Measurements from ENCODE around the gene NEGR1. TPM values are rescaled to one million over a fixed set of nuclear protein-coding genes. Genes with fewer than 3 reads are reported as not detected.

Gene NEGR1
- total RNA-seq, 1 donor from 2014 or later = 19.2 TPM

DNA sequence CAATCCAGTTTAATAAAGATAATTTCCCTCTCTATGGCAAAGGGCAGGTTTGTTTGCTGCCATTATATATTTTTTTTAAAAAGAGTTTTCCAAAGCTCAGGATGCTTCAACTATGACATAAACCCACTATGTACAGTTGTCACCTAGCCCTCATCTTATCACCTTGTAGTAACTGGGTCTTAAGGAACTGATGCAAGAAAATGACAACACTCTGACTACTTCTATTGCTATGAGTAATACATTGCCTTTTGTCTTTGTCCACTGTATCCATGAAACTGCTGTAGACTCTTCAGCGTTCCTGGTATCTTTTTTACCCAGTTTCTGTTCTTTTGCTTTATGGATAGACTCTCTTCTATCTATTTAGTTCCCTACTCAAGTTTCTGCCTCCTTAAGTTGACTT, 586.5 kb downstream of the NEGR1 start:
- Histone ChIP-seq H3K9me3 (no peaks in the 10 kb centered on the region), H3K27me3 (no peaks in the 10 kb centered on the region), H3K27ac (no peak overlapping the region), H3K4me1 (no peaks in the 10 kb centered on the region), H3K36me3 (no peaks in the 10 kb centered on the region), H3K4me3 (no peak overlapping the region)
- no peak for DNase-seq (ENCODE audit: extremely low spot score in 2 of 2)
- intact Hi-C loops (cut with DNase I) = no loop called here
- TF ChIP-seq CTCF (IDR thresholded peaks at IDR 0.05) = no peak
- TF ChIP-seq POLR2A (IDR thresholded peaks at IDR 0.05) = no peak
- TF ChIP-seq POLR2AphosphoS5 (IDR thresholded peaks at IDR 0.05; ENCODE audit: insufficient read depth in 1 of 2, low read depth in 1 of 2) = no peak

- H3K4me1 ChIP-seq = no peaks in the 10 kb centered on the region
- DNase-seq (ENCODE audit: extremely low spot score in 2 of 2) = no peak
- H3K36me3 ChIP-seq = no peaks in the 10 kb centered on the region
- no peak overlapping the region for H3K27ac ChIP-seq
- H3K9me3 ChIP-seq = no peaks in the 10 kb centered on the region
- no peak overlapping the region for H3K4me3 ChIP-seq
- TF ChIP-seq POLR2A (IDR thresholded peaks at IDR 0.05) (no peak), CTCF (IDR thresholded peaks at IDR 0.05) (no peak), POLR2AphosphoS5 (IDR thresholded peaks at IDR 0.05; ENCODE audit: insufficient read depth in 1 of 2, low read depth in 1 of 2) (no peak)
- H3K27me3 ChIP-seq = no peaks in the 10 kb centered on the region
- intact Hi-C loops (cut with DNase I) = no loop called here
These were observed 587.3 kb downstream of the NEGR1 start for GRCh38 chr1:71695084-71695483.

DNA sequence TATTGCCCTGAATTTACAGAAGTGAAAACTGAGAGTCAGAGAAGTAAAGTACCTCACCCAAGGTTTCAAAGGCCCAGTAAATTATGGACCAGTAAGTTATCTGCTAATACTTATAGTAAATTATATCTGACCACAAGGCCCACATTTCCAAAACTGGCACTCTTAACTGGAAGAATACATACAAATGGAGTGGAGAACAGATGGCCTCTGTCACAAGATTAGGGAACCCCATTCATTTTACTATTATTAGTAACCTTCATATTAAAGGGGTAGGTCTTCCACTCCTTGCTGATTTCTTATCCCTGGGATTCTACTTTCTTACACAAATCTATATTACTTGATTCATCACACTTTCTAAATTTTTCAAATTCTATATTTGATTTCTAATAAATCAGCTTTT, 588.8 kb downstream of the NEGR1 start:
- intact Hi-C loops (cut with DNase I) = no loop called here
- DNase-seq (ENCODE audit: extremely low spot score in 2 of 2) = no peak
- Histone ChIP-seq H3K9me3 (no peaks in the 10 kb centered on the region), H3K36me3 (no peaks in the 10 kb centered on the region), H3K4me1 (no peaks in the 10 kb centered on the region), H3K27me3 (no peaks in the 10 kb centered on the region), H3K27ac (no peak overlapping the region), H3K4me3 (no peak overlapping the region)
- no peak for TF ChIP-seq POLR2A (IDR thresholded peaks at IDR 0.05)

DNA sequence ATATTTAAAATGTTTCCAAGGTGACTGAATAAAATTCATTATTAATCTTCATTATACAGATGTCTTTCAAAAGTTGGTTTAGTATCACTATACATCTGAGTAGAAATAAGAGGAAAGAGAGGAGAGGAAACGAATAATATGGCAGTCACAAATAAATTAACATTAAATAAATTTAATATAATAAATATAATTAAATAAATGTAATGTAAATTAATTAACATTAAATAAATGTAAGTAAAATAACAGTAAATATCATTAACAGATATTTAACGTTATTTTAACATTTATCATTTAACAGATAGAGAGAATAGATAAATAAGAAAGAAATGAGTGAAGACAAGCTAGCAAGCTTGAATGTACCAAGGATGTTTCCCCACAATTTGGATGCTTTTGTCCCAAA, 592.7 kb downstream of the NEGR1 start:
- Histone ChIP-seq H3K27me3 (no peaks in the 10 kb centered on the region), H3K9me3 (no peaks in the 10 kb centered on the region), H3K27ac (no peak overlapping the region), H3K4me1 (no peaks in the 10 kb centered on the region), H3K4me3 (no peak overlapping the region), H3K36me3 (no peaks in the 10 kb centered on the region)
- intact Hi-C loops (cut with DNase I) = no loop called here
- no peak for DNase-seq (ENCODE audit: extremely low spot score in 2 of 2)
- TF ChIP-seq POLR2A (IDR thresholded peaks at IDR 0.05) (no peak), POLR2AphosphoS5 (IDR thresholded peaks at IDR 0.05; ENCODE audit: insufficient read depth in 1 of 2, low read depth in 1 of 2) (no peak), CTCF (IDR thresholded peaks at IDR 0.05) (no peak)

- intact Hi-C loops (cut with DNase I) = no loop called here
- Histone ChIP-seq H3K27me3 (no peaks in the 10 kb centered on the region), H3K4me3 (no peak overlapping the region), H3K9me3 (no peaks in the 10 kb centered on the region), H3K4me1 (no peaks in the 10 kb centered on the region), H3K27ac (no peak overlapping the region), H3K36me3 (no peaks in the 10 kb centered on the region)
- no peak for DNase-seq (ENCODE audit: extremely low spot score in 2 of 2)
- TF ChIP-seq POLR2A (IDR thresholded peaks at IDR 0.05) = no peak
- TF ChIP-seq POLR2AphosphoS5 (IDR thresholded peaks at IDR 0.05; ENCODE audit: insufficient read depth in 1 of 2, low read depth in 1 of 2) = no peak
- no peak for TF ChIP-seq CTCF (IDR thresholded peaks at IDR 0.05)
These were observed 595.0 kb downstream of the NEGR1 start for GRCh38 chr1:71687376-71687775.
